Liver (tissue), 9 donors: Measurements from ENCODE around the gene IFITM5. TPM values are rescaled to one million over a fixed set of nuclear protein-coding genes. Genes with fewer than 3 reads are reported as not detected.

ENCODE experiments used
- DNase-seq: peaks from one replicate; pipeline ENCODE4 v3.0.0-alpha.2; 2017; ENCODE audit warnings: low spot score
- H3K27ac ChIP-seq, 2 donors: one replicate each; pipeline ENCODE4 v1.7.0; 2013; ENCODE audit warnings: inconsistent platforms in 2 of 2, low read length in 2 of 2, control low read depth in 1 of 2, low read depth in 1 of 2, mild to moderate bottlenecking in 1 of 2
- H3K27me3 ChIP-seq, 4 donors: one replicate each; pipeline versions ENCODE4 v1.6.1 to v1.7.0; 2013; ENCODE audit warnings: low read length in 3 of 4, inconsistent platforms in 1 of 4, mild to moderate bottlenecking in 1 of 4, moderate library complexity in 1 of 4; ENCODE audit not compliant: control insufficient read depth in 4 of 4, insufficient read depth in 4 of 4
- H3K36me3 ChIP-seq, 4 donors: one replicate each; pipeline versions ENCODE4 v1.6.1 to v1.7.0; 2013; ENCODE audit warnings: low read length in 3 of 4, mild to moderate bottlenecking in 3 of 4, low read depth in 1 of 4, moderate library complexity in 1 of 4; ENCODE audit not compliant: control insufficient read depth in 4 of 4, insufficient read depth in 3 of 4
- H3K4me1 ChIP-seq, 4 donors: one replicate each; pipeline versions ENCODE4 v1.6.1 to v1.7.0; 2013; ENCODE audit warnings: low read length in 3 of 4, mild to moderate bottlenecking in 3 of 4, moderate library complexity in 1 of 4; ENCODE audit not compliant: control insufficient read depth in 4 of 4, insufficient read depth in 4 of 4
- H3K4me3 ChIP-seq, 3 donors: one replicate each; pipeline versions ENCODE4 v1.6.1 to v1.7.0; 2013; ENCODE audit warnings: low read length in 3 of 3, control low read depth in 1 of 3, low read depth in 1 of 3, mild to moderate bottlenecking in 1 of 3
- H3K9ac ChIP-seq, 2 donors: one replicate each; pipeline ENCODE4 v1.7.0; 2013; ENCODE audit warnings: low read length in 2 of 2, mild to moderate bottlenecking in 2 of 2, moderate library complexity in 2 of 2, control low read depth in 1 of 2, low read depth in 1 of 2
- H3K9me3 ChIP-seq, 4 donors: one replicate each; pipeline versions ENCODE4 v1.6.1 to v1.7.0; 2013; ENCODE audit warnings: low read length in 3 of 4; ENCODE audit not compliant: control insufficient read depth in 4 of 4
- ATF3 ChIP-seq: IDR thresholded peaks from 2 replicates; pipeline ENCODE4 v1.6.1; 2016; ENCODE audit warnings: antibody characterized with exemption
- CTCF ChIP-seq: fragments of 150-350 bp; IDR thresholded peaks from 2 replicates; pipeline ENCODE4 v1.5.1; 2017; ENCODE audit warnings: improper control_type of control experiment, low read depth, low read length; ENCODE audit not compliant: missing input control
- EGR1 ChIP-seq, 2 donors: IDR thresholded peaks; 2 replicates each; pipeline ENCODE4 v1.6.1; 2016 to 2018; ENCODE audit warnings: antibody characterized with exemption in 2 of 2, low read depth in 2 of 2
- FOXA1 ChIP-seq: IDR thresholded peaks from 2 replicates; pipeline ENCODE4 v1.6.1; 2016; ENCODE audit warnings: antibody characterized with exemption
- FOXA2 ChIP-seq: IDR thresholded peaks from 2 replicates; pipeline ENCODE4 v1.6.1; 2016; ENCODE audit warnings: antibody characterized with exemption
- GABPA ChIP-seq, 2 donors: IDR thresholded peaks in 1 of 2; conservative IDR thresholded peaks in 1 of 2; 2 replicates each; pipeline ENCODE4 v1.6.1; 2016; ENCODE audit warnings: antibody characterized with exemption in 2 of 2, mild to moderate bottlenecking in 1 of 2, moderate library complexity in 1 of 2
- HNF4A ChIP-seq, 2 donors: conservative IDR thresholded peaks; 2 replicates each; pipeline ENCODE4 v1.6.1; 2016; ENCODE audit warnings: antibody characterized with exemption in 2 of 2, mild to moderate bottlenecking in 2 of 2
- HNF4G ChIP-seq: IDR thresholded peaks from 2 replicates; pipeline ENCODE4 v1.6.1; 2016; ENCODE audit warnings: antibody characterized with exemption
- JUND ChIP-seq, 2 donors: IDR thresholded peaks; 2 replicates each; pipeline ENCODE4 v1.6.1; 2016; ENCODE audit warnings: antibody characterized with exemption in 2 of 2
- MAX ChIP-seq: IDR thresholded peaks from 2 replicates; pipeline ENCODE4 v1.6.1; 2016; ENCODE audit warnings: antibody characterized with exemption
- NR2F2 ChIP-seq: IDR thresholded peaks from 2 replicates; pipeline ENCODE4 v1.6.1; 2016; ENCODE audit warnings: antibody characterized with exemption
- RAD21 ChIP-seq, 2 donors: IDR thresholded peaks; 2 replicates each; pipeline ENCODE4 v1.6.1; 2016; ENCODE audit warnings: antibody characterized with exemption in 2 of 2, mild to moderate bottlenecking in 2 of 2
- REST ChIP-seq: IDR thresholded peaks from 2 replicates; pipeline ENCODE4 v1.6.1; 2016; ENCODE audit warnings: antibody characterized with exemption, mild to moderate bottlenecking
- RXRA ChIP-seq, 2 donors: IDR thresholded peaks; 2 replicates each; pipeline ENCODE4 v1.6.1; 2017 to 2018; ENCODE audit warnings: antibody characterized with exemption in 2 of 2, mild to moderate bottlenecking in 1 of 2
- SP1 ChIP-seq: IDR thresholded peaks from 2 replicates; pipeline ENCODE4 v1.6.1; 2018; ENCODE audit warnings: antibody characterized with exemption, mild to moderate bottlenecking
- TAF1 ChIP-seq: conservative IDR thresholded peaks from 2 replicates; pipeline ENCODE4 v1.6.1; 2016; ENCODE audit warnings: antibody characterized with exemption, mild to moderate bottlenecking
- YY1 ChIP-seq: IDR thresholded peaks from 2 replicates; pipeline ENCODE4 v1.6.1; 2016; ENCODE audit warnings: antibody characterized with exemption, mild to moderate bottlenecking
- ZBTB33 ChIP-seq: IDR thresholded peaks from 2 replicates; pipeline ENCODE4 v1.6.1; 2016; ENCODE audit warnings: antibody characterized with exemption
- WGBS: extraction: QIAGEN DNeasy Blood & Tissue Kit; methylation state at CpG from one replicate; pipeline ENCODE4 v1.1.7; 2013; 5-methylcytosine and 5-hydroxymethylcytosine counted together
- polyA plus RNA-seq, 2 donors: library from polyadenylated mRNA; stranded (reverse) in 1 of 2; unstranded in 1 of 2; fragments of 200-250 nt in 1 of 2; fragments of >200 nt in 1 of 2; fragmentation: Nextera tagmentation in 1 of 2; extraction: Ambion mirVana in 1 of 2; gene quantifications; one replicate each; pipeline versions ENCODE4 v1.2.1 to v1.2.3, GENCODE V29; 2013 to 2015
- total RNA-seq, 2 donors: library from RNA; depleted of rRNA; stranded (reverse); fragments of >200 nt; gene quantifications; one replicate each; pipeline ENCODE4 v1.2.3, GENCODE V29; 2014
- donor health status: healthy.
- donor health status: healthy.
- donor health status: healthy.
- donor health status: healthy.
- donor health status: healthy.

IFITM5 gene
- total and polyA plus RNA-seq, 4 donors = not detected

- H3K4me1 ChIP-seq = no peaks in the 10 kb centered on the region
- 80% methylated on average over 10 of the region's 10 CpGs for WGBS
- H3K27me3 ChIP-seq = no peaks in the 10 kb centered on the region
- no peak overlapping the region for H3K9ac ChIP-seq
- H3K9me3 ChIP-seq = no peaks in the 10 kb centered on the region
- DNase-seq = no peak
- no peak overlapping the region for H3K4me3 ChIP-seq
- H3K36me3 ChIP-seq = no peaks in the 10 kb centered on the region
- no peak for TF ChIP-seq RXRA (IDR thresholded peaks at IDR 0.05)
- no peak for TF ChIP-seq SP1
- no peak for TF ChIP-seq FOXA1
- TF ChIP-seq HNF4A (conservative IDR thresholded peaks at IDR 0.05) = no peak
- no peak for TF ChIP-seq EGR1 (IDR thresholded peaks at IDR 0.05; ENCODE audit: low read depth in 2 of 2)
- no peak for TF ChIP-seq JUND (IDR thresholded peaks at IDR 0.05)
- no peak for TF ChIP-seq ATF3
- TF ChIP-seq GABPA (IDR thresholded peaks at IDR 0.05 in 1 of 2, conservative IDR thresholded peaks at IDR 0.05 in 1 of 2) = no peak
- no peak for TF ChIP-seq MAX
- TF ChIP-seq CTCF = no peak
- no peak for TF ChIP-seq TAF1
- TF ChIP-seq RAD21 (IDR thresholded peaks at IDR 0.05) = no peak
- no peak for TF ChIP-seq HNF4G
- no peak for TF ChIP-seq YY1
- TF ChIP-seq REST = no peak
- no peak for TF ChIP-seq NR2F2
- no peak for TF ChIP-seq FOXA2
- no peak for TF ChIP-seq ZBTB33
- H3K27ac ChIP-seq = no peak overlapping the region
Observed at GRCh38 chr11:259413-259812, 39.9 kb downstream of the IFITM5 start.
